ENCODE data around the gene SULF2. TPM values are rescaled to one million over a fixed set of nuclear protein-coding genes. Genes with fewer than 3 reads are reported as not detected.

Gene SULF2
- total and polyA plus RNA-seq, 2 of the 13 experiments (the other 11 are each of a cell fraction or from before 2014, with no cell fraction given): 7.2 to 50.9 TPM

- no peak for TF ChIP-seq CBFB (CRISPR knock-in tag; IDR thresholded peaks at IDR 0.05)
- no peak for TF ChIP-seq ZNF468 (CRISPR knock-in tag; IDR thresholded peaks at IDR 0.05)
- no peak for TF ChIP-seq AGO1 (IDR thresholded peaks at IDR 0.05; ENCODE audit: low read depth, low read length, poor library complexity, severe bottlenecking)
- no peak for TF ChIP-seq ZNF552 (CRISPR knock-in tag; IDR thresholded peaks at IDR 0.05; ENCODE audit: borderline replicate concordance)
- TF ChIP-seq KLF13 (CRISPR knock-in tag; IDR thresholded peaks at IDR 0.05): no peak
- no peak for TF ChIP-seq ZFP37 (CRISPR knock-in tag; IDR thresholded peaks at IDR 0.05; ENCODE audit: borderline replicate concordance)
- TF ChIP-seq HMG20B (CRISPR knock-in tag; conservative IDR thresholded peaks at IDR 0.05): no peak
- peak; percentile 44; the same call in 1 of the 2 replicates for TF ChIP-seq ZFY (CRISPR knock-in tag; IDR thresholded peaks at IDR 0.05)
- no peak for TF ChIP-seq ZNF383 (CRISPR knock-in tag; IDR thresholded peaks at IDR 0.05; ENCODE audit: borderline replicate concordance)
- TF ChIP-seq ZNF251 (CRISPR knock-in tag; IDR thresholded peaks at IDR 0.05): no peak
- no peak for TF ChIP-seq LCORL (IDR thresholded peaks at IDR 0.05)
- 0 out of 2 replicates have a peak, but pooled peaks have one; percentile 30 for TF ChIP-seq LCORL (CRISPR knock-in tag; IDR thresholded peaks at IDR 0.05)
- no peak for TF ChIP-seq ZSCAN9 (CRISPR knock-in tag; IDR thresholded peaks at IDR 0.05; ENCODE audit: borderline replicate concordance)
- TF ChIP-seq NONO (IDR thresholded peaks at IDR 0.05): no peak
- no peak for TF ChIP-seq NONO (CRISPR knock-in tag; conservative IDR thresholded peaks at IDR 0.05)
- peak; percentile 22; the same call in 1 of the 2 replicates for TF ChIP-seq ZNF788 (CRISPR knock-in tag; IDR thresholded peaks at IDR 0.05; ENCODE audit: borderline replicate concordance)
- TF ChIP-seq, protein P1, sequence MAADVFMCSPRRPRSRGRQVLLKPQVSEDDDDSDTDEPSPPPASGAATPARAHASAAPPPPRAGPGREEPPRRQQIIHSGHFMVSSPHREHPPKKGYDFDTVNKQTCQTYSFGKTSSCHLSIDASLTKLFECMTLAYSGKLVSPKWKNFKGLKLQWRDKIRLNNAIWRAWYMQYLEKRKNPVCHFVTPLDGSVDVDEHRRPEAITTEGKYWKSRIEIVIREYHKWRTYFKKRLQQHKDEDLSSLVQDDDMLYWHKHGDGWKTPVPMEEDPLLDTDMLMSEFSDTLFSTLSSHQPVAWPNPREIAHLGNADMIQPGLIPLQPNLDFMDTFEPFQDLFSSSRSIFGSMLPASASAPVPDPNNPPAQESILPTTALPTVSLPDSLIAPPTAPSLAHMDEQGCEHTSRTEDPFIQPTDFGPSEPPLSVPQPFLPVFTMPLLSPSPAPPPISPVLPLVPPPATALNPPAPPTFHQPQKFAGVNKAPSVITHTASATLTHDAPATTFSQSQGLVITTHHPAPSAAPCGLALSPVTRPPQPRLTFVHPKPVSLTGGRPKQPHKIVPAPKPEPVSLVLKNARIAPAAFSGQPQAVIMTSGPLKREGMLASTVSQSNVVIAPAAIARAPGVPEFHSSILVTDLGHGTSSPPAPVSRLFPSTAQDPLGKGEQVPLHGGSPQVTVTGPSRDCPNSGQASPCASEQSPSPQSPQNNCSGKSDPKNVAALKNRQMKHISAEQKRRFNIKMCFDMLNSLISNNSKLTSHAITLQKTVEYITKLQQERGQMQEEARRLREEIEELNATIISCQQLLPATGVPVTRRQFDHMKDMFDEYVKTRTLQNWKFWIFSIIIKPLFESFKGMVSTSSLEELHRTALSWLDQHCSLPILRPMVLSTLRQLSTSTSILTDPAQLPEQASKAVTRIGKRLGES (CRISPR knock-in tag; IDR thresholded peaks at IDR 0.05; ENCODE audit: borderline replicate concordance): no peak
- no peak for TF ChIP-seq ETV5 (CRISPR knock-in tag; IDR thresholded peaks at IDR 0.05; ENCODE audit: borderline replicate concordance)
- TF ChIP-seq ZNF792 (CRISPR knock-in tag; IDR thresholded peaks at IDR 0.05): no peak
- no peak for TF ChIP-seq CHD4 (IDR thresholded peaks at IDR 0.05; ENCODE audit: borderline replicate concordance, low read length)
- 0 out of 2 replicates have a peak, but pooled peaks have one; percentile 4 for TF ChIP-seq HINFP (CRISPR knock-in tag; IDR thresholded peaks at IDR 0.05; ENCODE audit: low read depth)
- peak; percentile 72; the same call in 1 of the 2 replicates for TF ChIP-seq ZFX (CRISPR knock-in tag; IDR thresholded peaks at IDR 0.05; ENCODE audit: low read depth)
- no peak for TF ChIP-seq ZNF503 (CRISPR knock-in tag; IDR thresholded peaks at IDR 0.05)
These were observed 109.8 kb downstream of the SULF2 start (continued) for GRCh38 chr20:47675190-47676142.

All from HepG2 (cell line).